K562 (cell line): ENCODE results near the gene ACTRT3. TPM values are rescaled to one million over a fixed set of nuclear protein-coding genes. Genes with fewer than 3 reads are reported as not detected.
"Not testable (repeated sequence)": the region's sequence is repeated elsewhere in the genome, so short reads cannot be mapped to it uniquely, and the experiment has no call there.

ENCODE experiments used
- ATAC-seq: fragments of 200-7000 bp; cut with Tn5 transposase; 3 replicates; pipeline ENCODE4 v1.9.1; 2020; ENCODE audit warnings: moderate library complexity
- BruUV-seq: library from RNA; stranded (reverse); fragments of 400-500 nt; replicated peaks from 2 replicates; lab custom pipeline; 2021; lab: Mats Ljungman, UMichigan
- CTCF ChIA-PET: fragments of 300-600 bp; formaldehyde crosslinking; extraction: SDS; loops from one replicate; lab custom pipeline; 2021; ENCODE audit warnings: low intra/inter-chr PET ratio; lab: Yijun Ruan, JAX
- POLR2A ChIA-PET: fragments of 300-600, 350-650 bp; sonication (Branson Sonifier 250); formaldehyde crosslinking; extraction: SDS; loops from one replicate; lab custom pipeline; 2021; ENCODE audit warnings: antibody characterized with exemption, inconsistent platforms; lab: Yijun Ruan, JAX
- DNase-seq, 4 experiments: peaks; one replicate each; pipeline versions ENCODE4 v3.0.0 to v3.0.0-alpha.2; 2011 to 2018; ENCODE audit warnings: low spot score in 3 of 4, mixed read lengths in 3 of 4; ENCODE audit errors: extremely low read depth in 1 of 4
- FAIRE-seq: peaks from 2 replicates; lab custom pipeline; 2011; peaks lifted over from hg19 to GRCh38; lab: Jason Lieb, UNC
- H2AFZ ChIP-seq: 2 replicates; pipeline ENCODE4 v1.6.0; 2011; ENCODE audit warnings: low read depth, low read length, control low read depth, inconsistent platforms
- H3K27ac ChIP-seq: fragments of 200-600 bp; 3 replicates; pipeline ENCODE4 v1.8.0; 2011; ENCODE audit warnings: low read depth, mild to moderate bottlenecking, control low read depth, inconsistent platforms, low read length, moderate library complexity, mixed read lengths; ENCODE audit errors: extremely low read depth
- H3K27me3 ChIP-seq, 2 experiments: fragments of 300-600 bp in 1 of 2; 2 replicates in 1 of 2; 3 replicates in 1 of 2; pipeline versions ENCODE4 v1.6.0 to v1.8.0; 2011; ENCODE audit warnings: inconsistent platforms in 2 of 2, low read length in 2 of 2, mild to moderate bottlenecking in 1 of 2, mixed read lengths in 1 of 2, moderate library complexity in 1 of 2; ENCODE audit not compliant: control insufficient read depth in 2 of 2, insufficient read depth in 2 of 2
- H3K36me3 ChIP-seq: fragments of 300-600 bp; 3 replicates; pipeline ENCODE4 v1.8.0; 2011; ENCODE audit warnings: mild to moderate bottlenecking, low read length, inconsistent platforms; ENCODE audit not compliant: control insufficient read depth, insufficient read depth
- H3K4me1 ChIP-seq, 2 experiments: fragments of 200-600 bp in 1 of 2; replicated peaks in 1 of 2; 2 replicates in 1 of 2; 3 replicates in 1 of 2; pipeline versions ENCODE4 v1.5.1 to v1.8.0; 2011; ENCODE audit warnings: inconsistent platforms in 2 of 2, low read length in 2 of 2, mild to moderate bottlenecking in 1 of 2, mixed read lengths in 1 of 2, moderate library complexity in 1 of 2; ENCODE audit not compliant: control insufficient read depth in 2 of 2, insufficient read depth in 2 of 2
- H3K4me2 ChIP-seq: 2 replicates; pipeline ENCODE4 v1.6.1; 2011; ENCODE audit warnings: low read length, control low read depth, inconsistent platforms, mixed read lengths; ENCODE audit not compliant: insufficient read depth
- H3K4me3 ChIP-seq: fragments of 200-600 bp; sonication (generic), shearing (Covaris generic); 2 replicates; pipeline ENCODE4 v1.5.1; 2016; ENCODE audit warnings: control low read depth, inconsistent platforms
- H3K79me2 ChIP-seq: fragments of 200-600 bp; 3 replicates; pipeline ENCODE4 v1.8.0; 2011; ENCODE audit warnings: low read length, inconsistent platforms; ENCODE audit not compliant: control insufficient read depth, insufficient read depth
- H3K9ac ChIP-seq, 2 experiments: 2 replicates each; pipeline versions ENCODE4 v1.6.0 to v1.6.1; 2011; ENCODE audit warnings: low read depth in 2 of 2, low read length in 2 of 2, control low read depth in 1 of 2, inconsistent platforms in 1 of 2, mild to moderate bottlenecking in 1 of 2, mixed read lengths in 1 of 2; ENCODE audit not compliant: insufficient read depth in 1 of 2
- H3K9me1 ChIP-seq: one replicate; pipeline ENCODE4 v1.6.0; 2011; ENCODE audit warnings: inconsistent platforms, mild to moderate bottlenecking, low read length, moderate library complexity; ENCODE audit not compliant: control insufficient read depth, insufficient read depth
- H3K9me3 ChIP-seq: replicated peaks from 2 replicates; pipeline ENCODE4 v1.5.1; 2011; ENCODE audit warnings: low read depth, low read length, inconsistent platforms; ENCODE audit not compliant: control insufficient read depth, insufficient read depth
- H4K20me1 ChIP-seq: replicated peaks from 2 replicates; pipeline ENCODE4 v1.6.1; 2011; ENCODE audit warnings: low read length, inconsistent platforms, mixed read lengths; ENCODE audit not compliant: control insufficient read depth, insufficient read depth
- CC2D1A ChIP-seq: fragments of 450-650 bp; IDR thresholded peaks from 2 replicates; pipeline ENCODE4 v1.6.1; 2017; ENCODE audit warnings: mild to moderate bottlenecking
- SNIP1 ChIP-seq: fragments of 450-650 bp; IDR thresholded peaks from 2 replicates; pipeline ENCODE4 v1.7.1; 2017; ENCODE audit warnings: low read depth, mild to moderate bottlenecking
- WGBS: fragments of 100-300 bp; shearing (Covaris generic); methylation state at CpG from one replicate; pipeline ENCODE4 v1.1.6; 2016; ENCODE audit warnings: low coverage, mixed read lengths; ENCODE audit not compliant: insufficient coverage; ENCODE audit errors: missing lambda C conversion rate; 5-methylcytosine and 5-hydroxymethylcytosine counted together
- in situ Hi-C: fragments of 300-500 bp; cut with MboI; formaldehyde crosslinking; loops from 4 replicates; pipeline ENCODE4 v1.15.0; 2018; ENCODE audit warnings: inconsistent platforms, mixed read lengths
- intact Hi-C: fragments of 100-400 bp; cut with micrococcal nuclease; formaldehyde crosslinking; loops from 2 replicates; pipeline ENCODE4 v1.14.2; 2022
- polyA plus RNA-seq, 8 experiments: library from polyadenylated mRNA; depleted of rRNA in 4 of 8; stranded (reverse) in 5 of 8; unstranded in 3 of 8; fragments of >200 nt; fragmentation: Nextera tagmentation in 2 of 8; fragmentation: Illumina TruSeq in 1 of 8; extraction: Ambion mirVana in 2 of 8; extraction: Trizol in 1 of 8; gene quantifications; 2 replicates each; pipeline versions ENCODE4 v1.2.1 to v1.2.3, GENCODE V29; 2011 to 2014; ENCODE audit warnings: inconsistent platforms in 1 of 8, missing spikeins in 1 of 8
- total RNA-seq, 7 experiments: library from RNA; depleted of rRNA in 6 of 7; stranded (reverse); fragments of >200 nt in 6 of 7; fragmentation: Illumina TruSeq in 2 of 7; extraction: Trizol in 2 of 7; gene quantifications; 2 replicates each; pipeline versions ENCODE4 v1.2.1 to v1.2.3, GENCODE V29; 2011 to 2021; ENCODE audit warnings: low replicate concordance in 1 of 7
- TF ChIP-seq, protein P1 (sequence below), 2 experiments: fragments of 450-650 bp in 1 of 2; IDR thresholded peaks; 2 replicates each; pipeline ENCODE4 v1.6.1; 2011 to 2017; ENCODE audit warnings: low read depth in 2 of 2, antibody characterized with exemption in 1 of 2, borderline replicate concordance in 1 of 2, low read length in 1 of 2, mild to moderate bottlenecking in 1 of 2, mixed read lengths in 1 of 2; ENCODE audit not compliant: control insufficient read depth in 1 of 2
- TF ChIP-seq, protein P2 (sequence below): sonication (generic); formaldehyde crosslinking; IDR thresholded peaks from 2 replicates; pipeline ENCODE4 v1.8.0; 2023; ENCODE audit warnings: mild to moderate bottlenecking, missing genetic modification reagents

The ACTRT3 gene
- total and polyA plus RNA-seq, 9 of the 15 experiments (the other 6 are each of a cell fraction or from before 2014, with no cell fraction given), result 0.06 to 0.11 (median 0.07) TPM; not detected in 5

DNA sequence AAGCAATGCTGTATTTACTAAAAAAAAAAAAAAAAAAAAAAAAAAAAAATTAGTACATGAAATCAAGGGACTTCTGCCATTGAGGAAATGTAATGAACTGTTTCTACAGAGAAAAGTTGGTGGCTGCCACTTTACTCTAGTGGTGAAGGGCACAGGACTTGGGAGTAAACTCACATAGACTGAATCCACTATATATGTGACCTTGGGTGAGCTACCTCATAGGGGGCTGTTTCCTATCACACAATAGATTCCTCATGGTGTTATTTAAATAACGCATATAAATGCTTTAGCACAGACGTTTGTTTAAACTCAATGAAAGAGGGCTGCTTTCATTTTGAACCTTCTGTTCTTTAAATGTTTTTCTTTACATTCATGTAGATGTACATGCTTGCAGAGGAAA is 30.3 kb downstream of the ACTRT3 start:
- ChIA-PET POLR2A (interaction anchor here (1.1 kb wide), 1 partner anchor 14 kb away, joined by 3 read pairs; no protein-coding TSS in a partner anchor), CTCF (no interaction called here)
- no TSS peak for BruUV-seq
- Histone ChIP-seq H3K9ac (no peak overlapping the region), H3K4me3 (no peak overlapping the region), H3K27me3 (no peaks in the 10 kb centered on the region), H3K9me3 (no peaks in the 10 kb centered on the region), H3K79me2 (no peaks in the 10 kb centered on the region), H2AFZ (0 out of 2 replicates have a peak overlapping the region, but pooled peaks have one; percentile 23), H3K4me2 (no peak overlapping the region), H4K20me1 (no peaks in the 10 kb centered on the region)
- no peak for FAIRE-seq
- no peak for DNase-seq
- intact Hi-C loops, result no loop called here
- ATAC-seq, result no peak
- WGBS, result 15% methylated on average over 2 of the region's 2 CpGs
- TF ChIP-seq SNIP1 (no peak), CC2D1A (no peak)
- TF ChIP-seq, protein P1, sequence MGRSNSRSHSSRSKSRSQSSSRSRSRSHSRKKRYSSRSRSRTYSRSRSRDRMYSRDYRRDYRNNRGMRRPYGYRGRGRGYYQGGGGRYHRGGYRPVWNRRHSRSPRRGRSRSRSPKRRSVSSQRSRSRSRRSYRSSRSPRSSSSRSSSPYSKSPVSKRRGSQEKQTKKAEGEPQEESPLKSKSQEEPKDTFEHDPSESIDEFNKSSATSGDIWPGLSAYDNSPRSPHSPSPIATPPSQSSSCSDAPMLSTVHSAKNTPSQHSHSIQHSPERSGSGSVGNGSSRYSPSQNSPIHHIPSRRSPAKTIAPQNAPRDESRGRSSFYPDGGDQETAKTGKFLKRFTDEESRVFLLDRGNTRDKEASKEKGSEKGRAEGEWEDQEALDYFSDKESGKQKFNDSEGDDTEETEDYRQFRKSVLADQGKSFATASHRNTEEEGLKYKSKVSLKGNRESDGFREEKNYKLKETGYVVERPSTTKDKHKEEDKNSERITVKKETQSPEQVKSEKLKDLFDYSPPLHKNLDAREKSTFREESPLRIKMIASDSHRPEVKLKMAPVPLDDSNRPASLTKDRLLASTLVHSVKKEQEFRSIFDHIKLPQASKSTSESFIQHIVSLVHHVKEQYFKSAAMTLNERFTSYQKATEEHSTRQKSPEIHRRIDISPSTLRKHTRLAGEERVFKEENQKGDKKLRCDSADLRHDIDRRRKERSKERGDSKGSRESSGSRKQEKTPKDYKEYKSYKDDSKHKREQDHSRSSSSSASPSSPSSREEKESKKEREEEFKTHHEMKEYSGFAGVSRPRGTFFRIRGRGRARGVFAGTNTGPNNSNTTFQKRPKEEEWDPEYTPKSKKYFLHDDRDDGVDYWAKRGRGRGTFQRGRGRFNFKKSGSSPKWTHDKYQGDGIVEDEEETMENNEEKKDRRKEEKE (IDR thresholded peaks at IDR 0.05; ENCODE audit: borderline replicate concordance in 1 of 2, control insufficient read depth in 1 of 2, low read depth in 2 of 2, low read length in 1 of 2), result no peak
- TF ChIP-seq, protein P2, sequence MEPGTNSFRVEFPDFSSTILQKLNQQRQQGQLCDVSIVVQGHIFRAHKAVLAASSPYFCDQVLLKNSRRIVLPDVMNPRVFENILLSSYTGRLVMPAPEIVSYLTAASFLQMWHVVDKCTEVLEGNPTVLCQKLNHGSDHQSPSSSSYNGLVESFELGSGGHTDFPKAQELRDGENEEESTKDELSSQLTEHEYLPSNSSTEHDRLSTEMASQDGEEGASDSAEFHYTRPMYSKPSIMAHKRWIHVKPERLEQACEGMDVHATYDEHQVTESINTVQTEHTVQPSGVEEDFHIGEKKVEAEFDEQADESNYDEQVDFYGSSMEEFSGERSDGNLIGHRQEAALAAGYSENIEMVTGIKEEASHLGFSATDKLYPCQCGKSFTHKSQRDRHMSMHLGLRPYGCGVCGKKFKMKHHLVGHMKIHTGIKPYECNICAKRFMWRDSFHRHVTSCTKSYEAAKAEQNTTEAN, result no peak
- TF ChIP-seq, all 486 proteins: peak for 0
- in situ Hi-C loops, result no loop called here
- H3K4me1 ChIP-seq, result peaks cover 0 to 2% of the 10 kb centered on the region in 2 experiments; a peak in 2 of 5 replicates
- no peaks in the 10 kb centered on the region for H3K36me3 ChIP-seq
- no peaks in the 10 kb centered on the region for H3K9me1 ChIP-seq
- no peak overlapping the region for H3K27ac ChIP-seq

DNA sequence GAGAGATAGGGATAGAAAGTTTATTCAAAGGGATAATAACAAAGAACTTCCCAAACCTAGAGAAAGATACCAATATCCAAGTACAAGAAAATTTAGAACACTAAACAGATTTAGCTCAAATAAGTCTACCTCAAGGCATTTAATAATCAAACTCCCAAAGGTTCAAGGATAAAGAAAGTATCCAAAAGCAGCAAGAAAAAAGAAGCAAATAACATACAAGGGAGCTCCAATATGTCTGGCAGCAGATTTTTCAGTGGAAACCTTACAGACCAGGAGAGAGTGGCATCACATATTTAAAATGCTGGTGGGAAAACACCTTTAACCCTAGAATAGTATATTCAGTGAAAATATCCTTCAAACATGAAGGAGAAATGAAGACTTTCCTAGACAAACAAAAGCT is 37.5 kb downstream of the ACTRT3 start:
- CTCF ChIA-PET, H3K27ac ChIP-seq, H3K9ac ChIP-seq, H3K4me1 ChIP-seq, ATAC-seq, H3K4me3 ChIP-seq, in situ Hi-C loops, FAIRE-seq, DNase-seq, H3K27me3 ChIP-seq, intact Hi-C loops, H3K9me3 ChIP-seq, H3K79me2 ChIP-seq, H3K9me1 ChIP-seq, H2AFZ ChIP-seq, BruUV-seq, POLR2A ChIA-PET, H4K20me1 ChIP-seq, H3K4me2 ChIP-seq, H3K36me3 ChIP-seq: not testable (repeated sequence)
